Right ventricle myocardium inferior (tissue), 1 donor: ENCODE data around the gene SIKE1. TPM values are rescaled to one million over a fixed set of nuclear protein-coding genes. Genes with fewer than 3 reads are reported as not detected.

ENCODE experiments used
- ATAC-seq: fragments of 200-7000 bp; cut with Tn5 transposase; one replicate; pipeline ENCODE4 v1.9.1; 2020; ENCODE audit warnings: mild to moderate bottlenecking, moderate library complexity
- DNase-seq: peaks from one replicate; pipeline ENCODE4 v3.0.0; 2021; ENCODE audit errors: missing footprints
- intact Hi-C: fragments of 100-400 bp; cut with DNase I; formaldehyde crosslinking; loops from one replicate; pipeline ENCODE4 v1.11.0; 2022
- total RNA-seq: library from RNA; stranded (reverse); fragmentation: NEBNext Ultra II Directional; extraction: Animal tissue kit (Norgen Biotek cat#: 25700); gene quantifications from one replicate; pipeline ENCODE4 v1.2.1, GENCODE V29; 2021
- donor health status: DM: no; HTN: yes; CAD: no; lungs with severe emphysema.

SIKE1 gene
- total RNA-seq, 1 donor from 2014 or later = 34.2 TPM

DNA sequence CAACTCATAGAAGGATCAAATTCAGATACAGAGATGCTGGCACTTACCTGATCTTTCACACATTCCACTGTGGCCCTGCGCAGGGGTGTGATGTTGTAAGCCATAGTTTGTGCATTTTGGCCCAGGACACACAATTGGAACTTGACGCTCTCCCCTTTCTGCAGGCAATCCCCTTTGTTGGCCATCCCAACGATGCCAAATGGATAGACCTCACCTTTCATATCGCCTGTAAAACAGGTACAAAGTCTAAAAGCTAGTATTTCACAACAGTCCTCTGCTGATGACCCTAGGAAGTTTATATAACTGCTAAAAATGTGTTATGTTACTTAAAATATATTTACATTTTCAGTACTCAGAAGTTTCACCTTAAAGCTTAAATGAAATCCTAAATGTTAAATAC lies 60.0 kb downstream of the SIKE1 start:
- no peak for DNase-seq
- intact Hi-C loops = no loop called here
- no peak for ATAC-seq

Other genes starting within 250 kb of the SIKE1 start
- 28.4 TPM for gene BCAS2, start 199.1 kb downstream of the SIKE1 start, total RNA-seq
- 2.6 TPM for gene DENND2C, start 110.6 kb downstream of the SIKE1 start, total RNA-seq
- gene AMPD1, start 85.1 kb downstream of the SIKE1 start, total RNA-seq = not detected
- 7.2 TPM for gene NRAS, start 63.9 kb downstream of the SIKE1 start, total RNA-seq
- gene CSDE1, start 22.7 kb downstream of the SIKE1 start, total RNA-seq = 873 TPM
- not detected for gene SYCP1, start 74.2 kb upstream of the SIKE1 start, total RNA-seq
- gene TSHB, start 249.1 kb upstream of the SIKE1 start, total RNA-seq = not detected